ENCODE data around the gene LUC7L. TPM values are rescaled to one million over a fixed set of nuclear protein-coding genes. Genes with fewer than 3 reads are reported as not detected.
"Not testable (repeated sequence)": the region's sequence is repeated elsewhere in the genome, so short reads cannot be mapped to it uniquely, and the experiment has no call there.

LUC7L gene
- total RNA-seq, 2 experiments from 2014 or later, result 57.0 to 60.8 TPM

- H3K27ac Mint-ChIP-seq, result no peak overlapping the region
- peaks cover 11% of the 10 kb centered on the region for H3K36me3 Mint-ChIP-seq
- CTCF ChIA-PET, result no interaction called here
- intact Hi-C loops (cut with micrococcal nuclease), result no loop called here
- H3K4me3 Mint-ChIP-seq, result no peak overlapping the region
- no peaks in the 10 kb centered on the region for H3K27me3 Mint-ChIP-seq
- peaks cover 13% of the 10 kb centered on the region for H3K4me1 Mint-ChIP-seq (ENCODE audit: low read depth)
- no peak for DNase-seq
- H3K9me3 Mint-ChIP-seq, result no peaks in the 10 kb centered on the region
- POLR2A ChIA-PET, result no interaction called here
Measured at GRCh38 chr16:259814-260253, 30.6 kb upstream of the LUC7L start.

GRCh38 chr16:259226-259625, 30.0 kb upstream of the LUC7L start:
- Mint-ChIP-seq H3K4me3 (no peak overlapping the region), H3K27me3 (no peaks in the 10 kb centered on the region), H3K36me3 (peaks cover 12% of the 10 kb centered on the region), H3K9me3 (no peaks in the 10 kb centered on the region), H3K27ac (no peak overlapping the region), H3K4me1 (ENCODE audit: low read depth) (peaks cover 19% of the 10 kb centered on the region)
- DNase-seq, result no peak
- POLR2A ChIA-PET, result no interaction called here
- intact Hi-C loops (cut with micrococcal nuclease), result no loop called here
- CTCF ChIA-PET, result no interaction called here

GRCh38 chr16:258091-258490, 28.8 kb upstream of the LUC7L start:
- H3K27ac Mint-ChIP-seq; H3K4me3 Mint-ChIP-seq; POLR2A ChIA-PET; DNase-seq; intact Hi-C loops (cut with micrococcal nuclease); H3K9me3 Mint-ChIP-seq; H3K27me3 Mint-ChIP-seq; CTCF ChIA-PET: not testable (repeated sequence)
- peaks cover 28% of the 10 kb centered on the region for H3K4me1 Mint-ChIP-seq (ENCODE audit: low read depth)
- peaks cover 12% of the 10 kb centered on the region for H3K36me3 Mint-ChIP-seq

- peaks cover 40% of the 10 kb centered on the region for H3K4me1 Mint-ChIP-seq (ENCODE audit: low read depth)
- intact Hi-C loops (cut with micrococcal nuclease), result no loop called here
- CTCF ChIA-PET, result interaction anchor here (1.9 kb wide), 1 partner anchor 20 kb away, joined by 4 read pairs; the partner anchor contains the start of gene FAM234A
- H3K36me3 Mint-ChIP-seq, result peaks cover 8% of the 10 kb centered on the region
- no peak overlapping the region for H3K4me3 Mint-ChIP-seq
- no peaks in the 10 kb centered on the region for H3K9me3 Mint-ChIP-seq
- POLR2A ChIA-PET, result interaction anchor here (1.6 kb wide), 1 partner anchor 20 kb away, joined by 5 read pairs; no protein-coding TSS in a partner anchor
- H3K27ac Mint-ChIP-seq, result no peak overlapping the region
- no peaks in the 10 kb centered on the region for H3K27me3 Mint-ChIP-seq
- DNase-seq, result no peak
Measured at GRCh38 chr16:255183-255582, 25.9 kb upstream of the LUC7L start.

DNA sequence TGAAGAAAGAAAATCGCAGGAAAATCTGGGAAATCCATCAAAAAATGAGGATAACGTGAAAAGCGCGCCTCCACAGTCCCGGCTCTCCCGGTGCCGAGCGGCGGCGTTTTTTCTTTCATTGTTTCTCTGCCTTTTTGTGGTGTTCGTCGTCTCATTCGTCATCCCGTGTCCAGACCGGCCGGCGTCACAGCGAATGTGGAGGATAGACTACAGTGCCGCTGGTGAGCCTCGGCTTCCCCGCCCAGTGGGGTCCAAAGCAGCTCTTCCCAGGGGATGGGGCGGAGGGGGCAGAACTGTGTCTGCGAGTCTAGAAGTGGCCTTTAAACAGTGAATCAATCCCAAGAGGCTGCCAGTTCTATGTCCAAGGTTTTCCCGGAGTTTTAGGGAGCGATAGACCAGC, 25.2 kb upstream of the LUC7L start:
- H3K36me3 Mint-ChIP-seq, result peaks cover 8% of the 10 kb centered on the region
- H3K4me1 Mint-ChIP-seq (ENCODE audit: low read depth), result peaks cover 40% of the 10 kb centered on the region
- CTCF ChIA-PET, result interaction anchor here (1.9 to 3.6 kb wide), 2 partner anchors 19 kb away, joined by 4 to 18 read pairs; partner anchors contain the start of gene FAM234A
- no peak overlapping the region for H3K4me3 Mint-ChIP-seq
- no peak for DNase-seq
- H3K27ac Mint-ChIP-seq, result no peak overlapping the region
- H3K27me3 Mint-ChIP-seq, result no peaks in the 10 kb centered on the region
- intact Hi-C loops (cut with micrococcal nuclease), result no loop called here
- POLR2A ChIA-PET, result interaction anchor here (1.6 kb wide), 1 partner anchor 19 kb away, joined by 5 read pairs; no protein-coding TSS in a partner anchor
- H3K9me3 Mint-ChIP-seq, result no peaks in the 10 kb centered on the region

- ChIA-PET CTCF (interaction anchor here (1.2 to 3.6 kb wide), 2 partner anchors 19 to 137 kb away, joined by 3 to 18 read pairs; partner anchors contain the start of gene FAM234A), POLR2A (interaction anchor here (1.6 kb wide), 1 partner anchor 19 kb away, joined by 5 read pairs; no protein-coding TSS in a partner anchor)
- Mint-ChIP-seq H3K27me3 (no peaks in the 10 kb centered on the region), H3K27ac (peak overlapping the region; percentile 8), H3K4me1 (ENCODE audit: low read depth) (peaks cover 37% of the 10 kb centered on the region), H3K36me3 (peaks cover 8% of the 10 kb centered on the region), H3K9me3 (no peaks in the 10 kb centered on the region), H3K4me3 (no peak overlapping the region)
- intact Hi-C loops (cut with micrococcal nuclease), result loop anchor here (2.0 kb wide), 1 partner anchor 19 kb away; the partner anchor contains the start of gene FAM234A
- peak; percentile 28 for DNase-seq
Measured at GRCh38 chr16:253833-254232, 24.6 kb upstream of the LUC7L start.

DNA sequence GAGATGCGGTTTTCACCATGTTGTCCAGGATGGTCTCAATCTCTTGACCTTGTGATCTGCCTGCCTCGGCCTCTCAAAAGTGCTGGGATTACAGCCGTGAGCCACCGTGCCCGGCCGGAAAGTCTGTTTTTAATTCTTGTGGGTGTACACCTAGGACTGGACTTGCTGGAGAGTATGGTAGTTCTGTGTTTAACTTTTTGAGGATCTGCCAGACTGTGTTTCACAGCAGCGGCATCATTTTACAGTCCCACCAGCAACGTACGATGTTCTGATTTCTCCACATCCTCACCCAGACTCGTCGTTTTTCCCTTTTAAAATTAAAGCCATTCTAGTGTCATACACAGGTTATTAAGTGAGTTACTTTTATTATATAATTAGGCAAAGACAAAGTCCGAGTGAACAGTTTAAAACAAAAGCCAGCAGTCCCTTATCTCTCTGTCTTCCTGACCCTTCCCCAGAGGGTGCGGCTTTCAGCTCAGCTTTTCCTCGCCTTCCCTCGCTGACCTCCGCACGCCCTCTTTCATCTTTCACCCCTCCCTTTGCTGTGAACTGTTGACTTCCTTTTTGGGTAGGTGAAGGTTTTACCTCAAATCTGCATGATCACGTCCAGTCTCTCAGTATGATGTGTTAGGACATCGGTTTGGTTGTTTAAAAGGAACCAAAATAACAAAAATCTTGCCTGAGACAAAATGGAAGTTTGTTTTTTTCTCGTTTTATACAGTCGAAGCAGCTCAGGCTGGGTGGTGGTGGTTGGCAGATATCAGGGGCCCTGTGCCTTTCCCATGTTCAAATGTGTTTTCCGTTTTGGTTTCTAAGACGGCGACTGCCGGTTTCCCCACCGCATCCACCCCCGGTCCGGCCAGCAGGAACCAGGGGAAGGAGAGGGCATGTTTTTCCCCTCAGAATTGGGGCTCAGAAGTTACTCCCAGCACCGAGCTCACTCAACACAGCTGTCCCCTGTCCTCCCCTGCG, 23.4 kb upstream of the LUC7L start:
- CTCF ChIA-PET, result interaction anchor here (1.2 to 3.6 kb wide), 2 partner anchors 17 to 136 kb away, joined by 3 to 18 read pairs; partner anchors contain the start of gene FAM234A
- H3K4me1 Mint-ChIP-seq (ENCODE audit: low read depth), result peaks cover 37% of the 10 kb centered on the region
- DNase-seq, result peak; percentile 58
- peak overlapping the region; percentile 76 for H3K27ac Mint-ChIP-seq
- peak overlapping the region; percentile 59 for H3K4me3 Mint-ChIP-seq
- no peaks in the 10 kb centered on the region for H3K9me3 Mint-ChIP-seq
- H3K36me3 Mint-ChIP-seq, result peaks cover 8% of the 10 kb centered on the region
- POLR2A ChIA-PET, result interaction anchor here (0.6 to 1.5 kb wide), 2 partner anchors 18 to 93 kb away, joined by 3 to 11 read pairs; partner anchors contain the start of gene FAM234A
- intact Hi-C loops (cut with micrococcal nuclease), result loop anchor here (2.0 kb wide), 1 partner anchor 18 kb away; the partner anchor contains the start of gene FAM234A
- no peaks in the 10 kb centered on the region for H3K27me3 Mint-ChIP-seq

- no peak overlapping the region for H3K4me3 Mint-ChIP-seq
- POLR2A ChIA-PET, result interaction anchor here (1.0 to 1.3 kb wide), 2 partner anchors 14 to 20 kb away, joined by 3 to 5 read pairs; partner anchors contain the start of genes FAM234A and LUC7L
- H3K27ac Mint-ChIP-seq, result no peak overlapping the region
- no peak for DNase-seq
- H3K27me3 Mint-ChIP-seq, result no peaks in the 10 kb centered on the region
- no peaks in the 10 kb centered on the region for H3K9me3 Mint-ChIP-seq
- H3K36me3 Mint-ChIP-seq, result peaks cover 3% of the 10 kb centered on the region
- peaks cover 23% of the 10 kb centered on the region for H3K4me1 Mint-ChIP-seq (ENCODE audit: low read depth)
- intact Hi-C loops (cut with micrococcal nuclease), result no loop called here
- CTCF ChIA-PET, result interaction anchor here (1.1 kb wide), 1 partner anchor 21 kb away, joined by 3 read pairs; no protein-coding TSS in a partner anchor
Measured at GRCh38 chr16:249431-249830, 20.2 kb upstream of the LUC7L start.

GRCh38 chr16:247027-247426, 17.8 kb upstream of the LUC7L start:
- H3K4me3 Mint-ChIP-seq, result no peak overlapping the region
- ChIA-PET POLR2A (no interaction called here), CTCF (interaction anchor here (1.1 kb wide), 1 partner anchor 116 kb away, joined by 7 read pairs; no protein-coding TSS in a partner anchor)
- H3K9me3 Mint-ChIP-seq, result no peaks in the 10 kb centered on the region
- no peaks in the 10 kb centered on the region for H3K36me3 Mint-ChIP-seq
- H3K27me3 Mint-ChIP-seq, result no peaks in the 10 kb centered on the region
- no peak for DNase-seq
- H3K4me1 Mint-ChIP-seq (ENCODE audit: low read depth), result peaks cover 6% of the 10 kb centered on the region
- no peak overlapping the region for H3K27ac Mint-ChIP-seq
- intact Hi-C loops (cut with micrococcal nuclease), result no loop called here

DNA sequence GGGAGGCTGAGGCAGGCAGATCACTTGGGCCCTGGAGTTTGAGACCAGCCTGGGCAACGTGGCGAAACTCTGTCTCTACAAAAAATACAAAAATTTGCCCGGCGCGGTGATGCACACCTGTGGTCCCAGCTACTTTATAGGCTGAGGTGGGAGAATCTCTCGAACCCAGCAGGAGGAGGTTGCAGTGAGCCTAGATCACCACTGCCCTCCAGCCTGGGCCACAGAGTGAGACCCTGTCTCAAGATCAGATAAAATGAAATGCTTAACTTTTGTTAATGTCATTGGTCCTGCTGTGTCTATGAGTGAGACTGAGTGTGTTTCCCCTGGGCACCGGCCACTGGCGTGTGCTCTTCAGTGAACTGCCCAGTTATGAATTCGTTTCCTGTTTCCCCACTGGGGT, 15.9 kb upstream of the LUC7L start:
- H3K27ac Mint-ChIP-seq, result no peak overlapping the region
- peaks cover 5% of the 10 kb centered on the region for H3K4me1 Mint-ChIP-seq (ENCODE audit: low read depth)
- no peaks in the 10 kb centered on the region for H3K36me3 Mint-ChIP-seq
- H3K4me3 Mint-ChIP-seq, result no peak overlapping the region
- POLR2A ChIA-PET, result no interaction called here
- CTCF ChIA-PET, result interaction anchor here (1.1 kb wide), 1 partner anchor 10 kb away, joined by 3 read pairs; the partner anchor contains the start of gene FAM234A
- intact Hi-C loops (cut with micrococcal nuclease), result no loop called here
- no peaks in the 10 kb centered on the region for H3K27me3 Mint-ChIP-seq
- no peaks in the 10 kb centered on the region for H3K9me3 Mint-ChIP-seq
- DNase-seq, result no peak

DNA sequence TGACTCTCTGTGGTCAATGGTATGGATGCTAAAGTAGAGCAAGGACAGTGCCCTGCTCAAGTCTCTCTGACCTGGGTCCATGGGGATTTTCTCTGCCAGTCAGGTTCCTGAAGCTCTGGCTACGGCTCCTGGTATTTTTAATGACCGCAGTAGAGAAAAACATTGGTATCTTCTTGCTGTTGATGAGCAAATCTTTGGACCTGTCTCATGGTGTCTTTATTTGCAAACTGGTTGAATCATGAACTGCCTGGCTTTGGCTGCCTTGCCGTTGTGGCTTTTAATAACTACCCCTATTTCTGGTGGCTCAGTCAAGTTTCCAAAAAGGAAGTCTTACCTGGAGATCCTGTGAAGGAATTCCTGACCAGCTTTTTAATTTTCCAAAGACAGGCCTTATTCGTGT, 14.1 kb upstream of the LUC7L start:
- CTCF ChIA-PET, result interaction anchor here (0.5 kb wide), 1 partner anchor 1961 kb away, joined by 3 read pairs; no protein-coding TSS in a partner anchor
- intact Hi-C loops (cut with micrococcal nuclease), result no loop called here
- Mint-ChIP-seq H3K27ac (no peak overlapping the region), H3K9me3 (no peaks in the 10 kb centered on the region), H3K4me3 (no peak overlapping the region), H3K4me1 (ENCODE audit: low read depth) (peaks cover 10% of the 10 kb centered on the region), H3K27me3 (no peaks in the 10 kb centered on the region), H3K36me3 (no peaks in the 10 kb centered on the region)
- POLR2A ChIA-PET, result no interaction called here
- no peak for DNase-seq

DNA sequence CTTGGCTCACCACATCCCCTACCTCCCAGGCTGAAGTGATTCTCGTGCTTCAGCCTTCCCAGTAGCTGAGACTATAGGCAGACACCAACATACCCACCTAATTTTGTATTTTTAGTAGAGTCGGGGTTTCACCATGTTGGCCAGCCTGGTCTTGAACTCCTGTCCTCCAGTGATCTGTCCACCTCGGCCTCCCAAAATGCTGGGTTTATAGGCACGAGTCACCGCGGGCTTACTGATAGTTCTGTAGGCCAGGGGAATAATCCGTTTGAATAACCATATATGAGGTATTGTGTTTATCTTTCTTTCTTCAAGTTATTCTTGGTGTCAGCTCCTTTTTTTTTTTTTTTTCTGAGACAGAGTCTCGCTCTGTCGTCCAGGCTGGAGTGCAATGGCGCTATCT, 13.0 kb upstream of the LUC7L start:
- H3K27ac Mint-ChIP-seq, result no peak overlapping the region
- no peaks in the 10 kb centered on the region for H3K9me3 Mint-ChIP-seq
- H3K36me3 Mint-ChIP-seq, result no peaks in the 10 kb centered on the region
- no peak for DNase-seq
- H3K4me3 Mint-ChIP-seq, result no peak overlapping the region
- peaks cover 14% of the 10 kb centered on the region for H3K4me1 Mint-ChIP-seq (ENCODE audit: low read depth)
- CTCF ChIA-PET, result interaction anchor here (1.0 kb wide), 1 partner anchor 14 kb away, joined by 3 read pairs; no protein-coding TSS in a partner anchor
- POLR2A ChIA-PET, result no interaction called here
- no peaks in the 10 kb centered on the region for H3K27me3 Mint-ChIP-seq
- intact Hi-C loops (cut with micrococcal nuclease), result no loop called here

Measured in activated CD4-positive, alpha-beta memory T cell treated with anti-CD3 and anti-CD28 coated beads for 36 hours (primary cell).